NCI-H2227 treated with DMSO at 0.1 percent for 48 hours (cell line): Measurements from ENCODE around the gene FHIT.

ENCODE experiments used
- DNase-seq: peaks from one replicate; lab custom pipeline; 2025; lab: John Stamatoyannopoulos, UW

FHIT gene

DNA sequence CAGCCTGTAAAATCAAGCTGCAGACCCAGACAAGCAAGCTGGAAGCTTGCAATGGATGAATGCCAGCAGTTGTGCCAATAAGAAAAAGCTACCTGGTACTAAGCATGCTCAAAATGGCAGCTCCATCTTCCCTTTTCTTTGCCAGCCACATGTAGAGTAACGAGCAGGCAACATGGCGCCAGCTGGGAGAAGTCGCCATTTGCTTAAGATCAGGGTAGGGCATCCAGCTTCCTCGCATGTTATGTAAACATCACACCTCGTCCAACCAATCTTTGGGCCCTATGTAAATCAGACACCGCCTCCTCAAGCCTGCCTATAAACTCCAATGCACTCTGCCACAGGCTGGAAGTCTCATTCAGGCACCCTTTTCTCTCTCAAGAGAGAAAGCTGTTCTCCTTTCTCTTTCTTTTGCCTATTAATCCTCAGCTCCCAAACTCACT, 973.9 kb downstream of the FHIT start:
- DNase-seq: no peak

DNA sequence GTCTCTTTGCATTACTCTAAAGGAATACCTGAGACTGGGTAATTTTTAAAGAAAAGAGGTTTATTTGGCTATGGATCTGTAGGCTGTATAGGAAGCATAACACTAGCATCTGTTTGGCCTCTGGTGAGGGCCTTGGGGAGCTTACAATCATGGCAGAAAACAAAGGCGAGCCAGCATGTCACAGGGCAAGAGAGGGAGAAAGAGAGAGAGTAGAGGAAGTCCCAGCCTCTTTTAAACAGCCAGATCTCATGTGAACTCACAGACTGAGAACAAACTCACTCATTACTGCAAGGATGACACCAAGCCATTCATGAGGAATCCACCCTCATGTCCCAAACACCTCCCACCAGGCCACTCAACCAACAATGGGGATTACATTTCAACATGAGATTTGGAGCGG, 974.6 kb downstream of the FHIT start:
- DNase-seq: no peak

GRCh38 chr3:60274646-60275045, 976.6 kb downstream of the FHIT start:
- no peak for DNase-seq

DNA sequence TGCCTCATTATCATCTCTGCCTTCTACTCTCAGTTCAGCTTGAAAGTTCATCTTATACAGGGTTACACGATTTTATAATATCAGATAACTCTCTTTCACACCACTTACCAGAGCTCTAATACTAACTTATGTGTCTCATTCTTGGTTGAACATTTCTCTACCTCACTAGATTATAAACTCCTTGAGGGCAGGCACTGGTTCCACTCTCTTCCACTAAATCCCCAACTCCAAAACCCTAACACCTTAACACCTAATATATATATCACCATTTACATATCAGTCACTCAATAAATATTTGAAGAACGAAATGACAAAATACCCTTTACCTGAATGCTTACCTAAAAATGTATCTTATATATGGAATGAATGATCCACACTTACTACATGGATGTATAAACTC, 977.2 kb downstream of the FHIT start:
- DNase-seq: no peak

DNA sequence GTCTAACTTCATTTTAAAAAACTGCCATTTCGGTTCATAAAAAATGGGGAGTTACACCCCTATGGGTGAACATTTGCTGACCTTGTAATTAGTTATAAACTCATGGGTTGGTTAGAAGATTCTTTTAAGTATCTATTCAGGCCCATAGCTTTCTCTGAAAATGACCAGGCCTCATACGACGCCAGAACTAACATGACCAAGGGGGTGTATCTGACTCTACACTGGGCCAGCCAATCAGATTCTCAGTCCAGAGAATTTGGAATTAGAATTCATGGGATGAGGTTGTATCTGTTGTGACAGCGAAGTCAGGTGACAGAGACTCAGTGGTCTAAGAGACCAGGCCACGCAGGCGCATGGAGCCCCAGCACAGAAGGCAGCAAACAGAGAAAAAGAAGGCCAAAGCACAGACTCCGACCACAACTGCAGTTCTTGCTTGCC, 981.4 kb downstream of the FHIT start:
- no peak for DNase-seq

- no peak for DNase-seq
Measured at GRCh38 chr3:60269377-60269776, 981.9 kb downstream of the FHIT start.

GRCh38 chr3:60268123-60268522, 983.1 kb downstream of the FHIT start:
- no peak for DNase-seq

DNA sequence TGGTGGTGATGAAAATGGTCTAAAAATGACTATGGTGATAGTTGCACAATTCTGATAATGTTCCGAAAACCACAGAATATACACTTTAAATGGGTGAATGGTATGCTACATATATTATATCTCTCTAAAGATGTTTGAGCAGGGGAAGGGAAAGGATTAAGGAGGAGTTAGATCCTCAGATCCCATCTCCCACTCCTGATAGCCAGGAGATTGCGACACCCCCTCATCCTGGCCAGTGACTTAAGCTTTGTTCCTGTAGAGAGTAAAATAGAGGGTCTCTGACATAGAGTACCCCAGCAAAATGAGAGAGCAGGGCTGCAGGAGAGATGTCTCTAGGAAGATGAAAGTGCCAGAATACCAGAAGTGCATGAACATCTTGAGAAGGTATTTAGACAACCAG, 984.8 kb downstream of the FHIT start:
- no peak for DNase-seq

DNA sequence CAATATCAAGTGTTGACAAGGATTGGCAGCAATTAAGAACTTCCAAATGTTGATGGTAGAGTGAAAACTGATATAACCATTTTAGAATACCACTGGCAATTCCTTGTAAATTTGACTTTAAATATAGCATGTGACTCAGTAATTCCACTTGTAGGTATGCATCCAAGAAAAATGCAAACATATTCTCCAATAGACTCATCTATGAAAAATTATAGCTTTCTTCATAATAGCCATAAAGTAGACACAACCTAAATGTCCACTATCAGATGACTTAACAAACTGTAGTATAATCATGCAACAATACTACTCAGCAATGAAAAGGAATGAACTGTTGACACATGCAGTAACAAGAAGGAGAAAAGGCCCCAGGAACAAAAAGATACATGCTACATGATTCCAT, 988.1 kb downstream of the FHIT start:
- DNase-seq: no peak

- no peak for DNase-seq
Measured at GRCh38 chr3:60262546-60262945, 988.7 kb downstream of the FHIT start.

- no peak for DNase-seq
Measured at GRCh38 chr3:60260546-60260945, 990.7 kb downstream of the FHIT start.

GRCh38 chr3:60250810-60251209, 1000.4 kb downstream of the FHIT start:
- no peak for DNase-seq

DNA sequence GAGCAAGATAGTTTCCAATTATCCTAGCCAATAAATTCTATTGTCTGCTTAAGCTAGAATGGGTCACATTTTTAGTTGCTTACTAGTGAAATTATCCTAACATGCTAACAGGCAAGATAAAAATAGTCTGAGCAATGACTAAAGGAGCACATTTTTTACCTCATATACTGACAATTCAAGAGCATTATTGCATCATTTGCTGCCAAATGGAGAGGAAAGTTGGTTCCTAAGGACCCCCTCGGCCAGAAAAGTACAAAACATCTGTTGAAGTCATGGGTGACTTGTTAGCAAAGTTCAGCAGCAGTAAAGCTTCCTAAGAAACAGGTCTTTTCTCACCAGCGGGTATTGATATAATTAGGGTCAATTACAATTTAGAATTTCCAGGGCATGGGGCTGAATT, 1001.0 kb downstream of the FHIT start:
- peak; percentile 61 for DNase-seq

- DNase-seq: no peak
Measured at GRCh38 chr3:60246361-60246760, 1004.9 kb downstream of the FHIT start.

- DNase-seq: no peak
Measured at GRCh38 chr3:60243456-60243855, 1007.8 kb downstream of the FHIT start.

- no peak for DNase-seq
Measured at GRCh38 chr3:60240492-60240891, 1010.8 kb downstream of the FHIT start.

DNA sequence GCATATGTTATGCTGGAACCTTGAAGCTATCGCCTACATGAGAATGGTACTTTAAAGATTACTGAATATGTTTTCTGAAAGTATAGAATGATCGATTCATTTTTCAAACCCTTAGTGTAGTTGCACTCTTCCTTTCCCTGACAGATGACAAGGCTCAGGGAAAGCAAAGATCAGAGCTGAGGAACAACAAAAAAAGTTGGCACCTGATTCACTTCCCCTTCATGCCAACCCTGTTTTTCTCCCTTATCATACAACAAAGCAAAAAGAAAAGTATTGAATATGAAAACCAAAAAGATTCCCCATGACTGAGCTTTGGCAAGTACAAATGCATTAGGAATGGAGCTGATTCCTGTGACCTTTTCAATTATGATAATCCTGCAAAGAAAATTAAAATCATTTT, 1012.7 kb downstream of the FHIT start:
- DNase-seq: no peak

- DNase-seq: no peak
Measured at GRCh38 chr3:60229502-60229901, 1021.8 kb downstream of the FHIT start.

GRCh38 chr3:60228823-60229222, 1022.4 kb downstream of the FHIT start:
- no peak for DNase-seq

- DNase-seq: no peak
Measured at GRCh38 chr3:60226912-60227311, 1024.3 kb downstream of the FHIT start.

- no peak for DNase-seq
Measured at GRCh38 chr3:60225848-60226247, 1025.4 kb downstream of the FHIT start.

GRCh38 chr3:60220768-60221167, 1030.5 kb downstream of the FHIT start:
- DNase-seq: no peak

DNA sequence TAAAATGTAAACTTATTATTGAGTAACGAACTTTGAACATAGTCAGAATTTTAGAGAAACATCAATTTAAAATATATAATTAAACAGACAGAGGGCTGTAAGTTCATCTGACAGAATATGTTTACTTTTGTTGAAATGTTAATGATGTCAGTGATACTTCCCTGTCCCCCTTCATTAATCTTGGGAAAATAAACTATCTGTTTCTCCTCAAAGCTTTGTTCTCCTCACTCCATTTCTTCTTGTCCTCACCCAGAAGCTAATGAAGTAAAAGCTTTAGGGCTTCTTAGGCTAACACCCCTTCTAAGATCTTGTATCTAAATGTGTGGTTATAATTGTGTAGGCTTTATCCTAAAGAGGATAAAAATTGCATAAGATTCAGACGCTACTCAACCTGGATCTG, 1031.8 kb downstream of the FHIT start:
- DNase-seq: no peak

DNA sequence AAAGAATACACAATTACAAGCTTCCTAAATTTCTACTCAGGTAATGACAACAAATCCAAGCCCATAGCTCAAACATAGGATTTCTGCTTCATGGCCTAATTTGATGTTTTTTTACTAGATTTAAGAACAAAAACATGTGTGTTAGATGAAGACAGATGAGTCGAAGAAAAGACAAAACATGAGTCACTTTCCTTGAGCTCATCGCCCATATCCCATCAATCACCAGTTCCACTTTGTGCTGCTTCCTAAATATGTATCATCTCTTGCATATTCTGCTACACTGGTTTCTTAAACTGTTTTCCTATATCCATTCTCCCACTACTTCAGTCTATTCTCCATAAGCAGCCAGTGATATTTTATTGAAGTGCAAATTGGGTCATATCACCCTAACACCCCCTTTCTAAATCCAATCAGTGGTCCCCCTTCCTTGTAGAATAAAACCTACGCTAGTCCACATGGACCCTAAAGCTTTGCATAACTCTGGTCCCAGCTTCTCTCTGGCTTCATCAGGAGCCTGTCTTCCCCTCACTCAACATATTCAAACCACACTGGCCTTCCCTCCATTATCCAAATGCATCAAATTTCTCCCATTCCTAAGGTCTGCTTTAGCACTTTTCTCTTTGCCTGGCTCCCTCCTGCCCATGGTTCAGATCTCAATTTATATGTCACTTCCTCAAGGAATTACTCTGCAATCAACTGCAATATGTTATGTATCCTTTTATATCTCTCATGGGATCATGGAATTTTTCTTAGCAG, 1033.9 kb downstream of the FHIT start:
- DNase-seq: no peak
